A549 treated with ZK216348 at 1 μM for 4 hours (cell line): ENCODE data around the gene CHKA. TPM values are rescaled to one million over a fixed set of nuclear protein-coding genes. Genes with fewer than 3 reads are reported as not detected.

Experiments used
- total RNA-seq: library from RNA; stranded (reverse); fragments of 200-300 nt; extraction: Qiagen RNA extraction; gene quantifications from 5 replicates; pipeline ENCODE4 v1.2.3, GENCODE V29; 2022; ENCODE audit warnings: low read depth

CHKA gene
- 27.3 to 33.8 TPM (median 32.4 TPM) in 5 replicates for total RNA-seq

DNA sequence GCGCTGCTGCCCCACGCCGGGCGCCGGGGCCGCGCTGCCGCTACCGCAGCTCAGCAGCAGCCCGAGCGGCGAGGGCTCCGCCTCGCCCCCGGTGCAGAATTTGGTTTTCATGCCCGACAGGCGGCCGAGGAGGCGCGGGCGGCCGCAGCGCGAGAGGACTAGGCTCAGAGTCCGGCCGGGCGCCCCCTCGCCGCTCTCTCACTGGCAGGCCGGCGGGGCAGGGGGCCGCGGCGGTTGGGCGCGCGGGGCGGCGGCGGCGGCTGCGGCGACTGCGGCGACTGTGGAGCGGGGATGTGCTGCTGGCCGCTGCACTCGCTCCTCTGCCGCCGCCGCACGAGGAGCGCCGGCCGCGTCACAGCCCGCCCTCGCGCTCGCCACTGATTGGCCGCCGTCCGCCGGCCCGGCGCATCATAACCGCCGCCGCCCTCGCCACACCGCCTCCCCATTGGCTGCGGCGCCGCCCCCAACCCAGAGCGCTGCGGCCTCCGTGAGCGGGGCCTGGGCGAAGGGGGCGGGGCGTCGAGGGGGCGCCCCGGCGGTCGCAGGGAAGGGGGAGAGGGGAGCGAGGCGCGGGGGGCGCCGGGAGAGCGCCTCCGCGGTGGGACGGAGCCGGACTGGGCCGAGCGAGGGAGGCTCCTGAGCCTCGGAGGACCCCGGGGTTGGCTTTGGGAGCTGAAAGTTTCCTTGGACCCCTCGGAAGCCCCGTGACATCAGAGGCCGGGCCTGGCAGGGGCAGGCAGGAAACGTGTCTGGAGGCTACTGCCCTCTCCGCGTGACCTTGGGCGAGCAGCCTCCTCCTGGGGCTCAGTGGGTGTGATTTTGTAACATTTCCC lies at the start of gene CHKA:
Gene CHKA, minus strand, starts transcription at position 322 of the 833 bp plus-strand sequence. Its CDS starts 211 bp downstream, at position 111.

DNA sequence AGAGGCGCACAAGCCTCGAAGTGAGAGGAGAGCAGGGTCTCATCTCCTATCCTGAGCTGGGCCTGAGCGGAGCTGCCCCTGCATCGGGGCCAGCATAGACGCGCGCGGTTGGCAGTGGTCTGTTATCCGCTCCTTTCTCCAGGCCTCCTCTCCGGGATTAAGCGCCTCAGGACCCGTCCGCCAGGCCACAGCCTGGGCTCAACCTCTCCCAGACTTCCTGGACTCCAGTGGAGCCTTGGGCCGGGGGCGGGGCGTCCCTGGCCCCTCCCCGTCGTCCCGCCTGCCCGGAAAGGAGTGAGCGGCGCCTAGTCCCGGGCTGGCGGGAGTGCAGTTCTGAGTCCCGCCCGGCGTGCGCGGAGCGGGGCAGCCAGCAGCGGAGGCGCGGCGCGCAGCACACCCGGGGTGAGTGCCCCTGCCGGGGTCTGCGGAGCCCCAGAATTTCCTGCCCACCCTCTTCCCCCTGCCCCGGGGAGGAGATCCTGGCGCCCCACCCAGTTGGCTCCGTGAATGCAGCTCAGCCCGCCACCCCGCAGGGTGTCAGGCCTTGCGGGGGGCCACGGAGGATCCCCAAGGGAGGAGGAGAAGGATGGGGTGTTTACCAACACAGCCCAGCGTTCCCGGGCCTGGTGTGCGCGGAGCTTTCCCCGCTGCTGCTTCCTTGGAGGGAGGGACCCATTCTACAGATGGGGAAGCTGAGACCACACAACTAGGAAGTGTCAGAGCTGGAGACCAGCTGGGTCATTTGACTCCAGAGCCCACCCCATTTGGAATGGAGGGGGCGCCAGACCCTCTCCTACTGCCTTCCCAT lies 82.3 kb downstream of the CHKA start, which contains the start of gene TCIRG1:
Gene TCIRG1, plus strand, starts transcription at position 308 of the 808 bp plus-strand sequence. CDS start 2,247 bp downstream, outside the sequence.

DNA sequence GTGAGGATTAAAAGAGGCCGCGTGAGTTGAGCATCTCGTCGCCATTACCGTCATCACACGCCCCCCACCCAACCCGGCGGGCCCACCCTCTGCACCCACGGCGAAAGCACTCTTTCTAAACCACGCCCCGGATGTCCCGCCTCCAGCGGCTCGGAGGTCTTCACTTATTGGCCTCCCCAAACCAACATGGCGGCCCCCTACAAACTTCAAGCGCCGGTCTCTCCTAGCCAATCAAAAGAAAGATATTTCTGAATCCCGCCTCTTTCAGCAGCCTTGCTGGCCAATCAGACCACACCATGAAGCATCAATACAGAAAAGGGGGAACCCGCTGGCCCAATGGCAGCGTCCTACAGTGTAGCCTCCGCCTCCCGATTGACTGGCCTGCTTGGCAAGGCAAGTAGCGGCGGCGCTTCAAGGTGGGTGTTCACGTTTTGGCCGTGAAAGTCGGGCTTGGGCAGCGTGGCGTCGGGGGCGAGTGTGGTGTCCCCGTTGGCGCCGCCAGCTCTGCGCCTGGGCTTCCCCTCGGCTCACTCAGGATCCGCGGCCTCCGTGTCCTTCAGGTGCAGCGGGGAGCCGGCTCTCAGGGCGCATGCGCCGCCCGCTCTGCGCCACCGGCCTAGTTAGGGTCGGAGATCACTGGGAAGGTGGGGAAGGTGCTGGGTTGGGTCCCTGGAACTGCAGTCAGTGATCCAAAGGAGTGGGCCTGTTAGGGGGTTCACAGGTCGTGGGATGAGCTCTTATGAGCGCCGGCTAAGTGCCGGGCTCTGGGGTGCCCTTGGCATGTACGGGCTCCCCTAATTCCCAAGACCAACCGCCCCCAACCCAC lies 90.7 kb downstream of the CHKA start, which contains the start of gene NDUFS8:
Gene NDUFS8, plus strand, starts transcription at position 364 of the 826 bp plus-strand sequence. CDS start 1,471 bp downstream, outside the sequence.

DNA sequence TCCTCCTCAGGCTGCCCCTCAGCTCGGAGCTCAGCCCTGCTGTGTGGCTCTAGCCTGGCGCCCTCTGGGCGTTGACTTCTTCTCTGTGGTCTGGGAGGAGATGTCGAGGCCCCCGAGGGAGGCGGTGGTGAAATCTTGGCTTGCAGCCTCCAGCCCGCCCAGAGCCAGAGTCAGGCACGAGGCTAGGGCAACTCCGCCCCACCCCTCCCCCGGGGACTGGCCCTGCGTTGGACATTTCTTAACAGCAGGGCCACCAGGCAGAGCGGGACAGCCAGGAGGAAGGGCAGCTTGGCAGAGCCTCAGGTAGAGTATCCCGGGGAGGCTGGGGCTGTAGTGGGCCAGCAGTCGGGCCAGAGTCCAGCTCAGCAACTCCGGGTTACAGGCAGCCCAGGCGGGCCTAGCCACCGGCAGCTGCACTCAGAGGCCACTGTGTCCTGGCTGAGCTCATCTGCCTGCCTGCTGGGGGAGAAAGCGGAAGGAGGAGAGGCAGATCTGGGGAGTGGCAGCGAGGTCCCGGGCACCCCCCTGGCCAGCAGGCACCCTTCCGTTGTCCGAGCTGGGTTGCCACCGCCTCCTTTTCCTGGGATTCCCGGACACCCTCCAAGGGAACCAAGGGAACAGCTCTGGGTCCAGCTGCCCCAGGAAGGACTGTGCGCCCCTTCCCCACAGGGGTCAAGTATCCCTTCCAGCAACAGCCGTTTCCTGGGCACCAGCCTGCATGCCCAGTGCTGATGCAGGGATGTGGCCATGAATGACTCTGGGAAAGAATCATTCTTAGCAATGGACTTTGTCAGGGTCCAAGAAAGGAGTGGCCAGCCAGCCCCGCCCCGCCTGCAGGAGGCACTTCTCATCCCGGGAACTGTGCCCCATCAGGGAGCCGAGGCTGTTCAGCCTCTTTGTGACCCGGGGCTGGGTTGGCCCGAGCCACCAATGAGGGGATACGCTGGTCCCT lies 110.8 kb downstream of the CHKA start, which contains the start of gene ALDH3B1:
Gene ALDH3B1, plus strand, starts transcription at position 238 of the 952 bp plus-strand sequence. CDS start 4,971 bp downstream, outside the sequence.

DNA sequence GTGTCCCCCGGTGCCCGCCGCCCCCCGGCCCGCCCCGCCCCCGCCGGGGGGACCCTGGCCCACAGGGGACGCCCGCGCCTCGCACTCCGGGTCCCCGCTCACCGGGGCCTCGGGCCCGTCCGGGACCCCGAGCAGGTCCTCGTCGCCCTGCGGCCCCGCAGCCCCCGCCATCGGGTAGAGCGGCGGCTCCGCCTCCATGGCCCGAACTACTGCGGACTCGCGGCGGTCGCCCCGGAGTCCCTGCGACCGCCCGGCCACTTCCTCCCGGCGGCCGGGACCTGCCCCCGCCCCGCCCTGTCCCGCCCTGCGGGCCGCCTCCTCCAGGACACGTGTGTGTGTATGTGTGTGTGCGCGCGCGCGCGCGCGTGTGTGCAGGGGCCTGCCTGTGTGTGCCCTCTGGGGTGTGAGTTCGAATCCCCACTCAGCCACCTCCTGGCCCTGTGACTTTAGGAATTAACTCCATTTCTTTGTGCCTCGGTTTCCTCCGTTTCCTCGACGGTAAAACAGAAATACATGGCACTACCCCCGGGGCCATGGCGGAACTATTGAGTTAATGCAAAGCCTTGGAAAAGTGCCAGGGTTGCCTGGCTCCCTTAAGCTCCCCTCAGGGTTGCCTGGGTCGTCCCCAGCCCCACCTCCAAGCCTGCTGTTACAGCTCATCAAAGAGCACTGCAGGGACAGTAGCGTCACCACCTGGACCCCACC lies 117.2 kb downstream of the CHKA start, which contains the start of gene UNC93B1:
Gene UNC93B1, minus strand, starts transcription at position 252 of the 705 bp plus-strand sequence. Its CDS starts 54 bp downstream, at position 198.

Other genes with a start within 250 kb of the CHKA start
- gene UNC93B1, start 117.3 kb downstream of the CHKA start, total RNA-seq: 45.6 to 92.7 TPM (median 83.4 TPM) in 5 replicates
- 91.9 to 140 TPM (median 128 TPM) in 5 replicates for gene ALDH3B1, start 111.1 kb downstream of the CHKA start, total RNA-seq
- gene NDUFS8, start 90.7 kb downstream of the CHKA start, total RNA-seq: 212 to 391 TPM (median 374 TPM) in 5 replicates
- 55.6 to 194 TPM (median 142 TPM) in 5 replicates for gene TCIRG1, start 82.4 kb downstream of the CHKA start, total RNA-seq
- 17.2 to 25.8 TPM (median 21.1 TPM) in 5 replicates for gene KMT5B, start 91.9 kb upstream of the CHKA start, total RNA-seq
- 49.2 to 63.5 TPM (median 61.6 TPM) in 5 replicates for gene C11orf24, start 150.6 kb upstream of the CHKA start, total RNA-seq
- gene LRP5, start 191.2 kb upstream of the CHKA start, total RNA-seq: 27.8 to 57.9 TPM (median 52.8 TPM) in 5 replicates